ENCODE data around the gene VMO1.
A peak's percentile ranks its signal among the peaks of the same experiment; 100 is the strongest.

The VMO1 gene

GRCh38 chr17:4800462-4801196 lies 14.5 kb upstream of the VMO1 start:
- DNase-seq (ENCODE audit: extremely low read depth in 1 of 2, low read depth in 1 of 2): no peak

GRCh38 chr17:4796552-4796920 lies 10.4 kb upstream of the VMO1 start:
- DNase-seq (ENCODE audit: extremely low read depth in 1 of 2, low read depth in 1 of 2): no peak

- DNase-seq (ENCODE audit: extremely low read depth in 1 of 2, low read depth in 1 of 2): no peak
These were observed 9.0 kb upstream of the VMO1 start for GRCh38 chr17:4795168-4795567.

GRCh38 chr17:4790705-4791088 lies 4.5 kb upstream of the VMO1 start:
- no peak for DNase-seq (ENCODE audit: extremely low read depth in 1 of 2, low read depth in 1 of 2)

GRCh38 chr17:4789951-4790704 lies 4.0 kb upstream of the VMO1 start:
- DNase-seq (ENCODE audit: extremely low read depth in 1 of 2, low read depth in 1 of 2): peak; percentile 47 to 69

GRCh38 chr17:4789701-4789950 lies 3.5 kb upstream of the VMO1 start:
- no peak for DNase-seq (ENCODE audit: extremely low read depth in 1 of 2, low read depth in 1 of 2)

- DNase-seq (ENCODE audit: extremely low read depth in 1 of 2, low read depth in 1 of 2): no peak
These were observed 2.9 kb upstream of the VMO1 start, which contains the start of gene GLTPD2 for GRCh38 chr17:4788807-4789700. Gene GLTPD2, plus strand, starts transcription at chr17:4788964. Its CDS starts 48 bp downstream, at chr17:4789012.

GRCh38 chr17:4788159-4788806 lies 2.1 kb upstream of the VMO1 start:
- no peak for DNase-seq (ENCODE audit: extremely low read depth in 1 of 2, low read depth in 1 of 2)

- DNase-seq (ENCODE audit: extremely low read depth in 1 of 2, low read depth in 1 of 2): no peak
These were observed 352 bp upstream of the VMO1 start for GRCh38 chr17:4786516-4786915.

GRCh38 chr17:4785311-4786105 lies 656 bp downstream of the VMO1 start:
- DNase-seq (ENCODE audit: extremely low read depth in 1 of 2, low read depth in 1 of 2): no peak

- DNase-seq (ENCODE audit: extremely low read depth in 1 of 2, low read depth in 1 of 2): no peak
These were observed 3.5 kb downstream of the VMO1 start for GRCh38 chr17:4782652-4783051.

- no peak for DNase-seq (ENCODE audit: extremely low read depth in 1 of 2, low read depth in 1 of 2)
These were observed 5.7 kb downstream of the VMO1 start for GRCh38 chr17:4780325-4780955.

GRCh38 chr17:4777969-4778760 lies 8.0 kb downstream of the VMO1 start:
- no peak for DNase-seq (ENCODE audit: extremely low read depth in 1 of 2, low read depth in 1 of 2)

- DNase-seq (ENCODE audit: extremely low read depth in 1 of 2, low read depth in 1 of 2): no peak
These were observed 13.9 kb downstream of the VMO1 start for GRCh38 chr17:4772235-4772613.

- no peak for DNase-seq (ENCODE audit: extremely low read depth in 1 of 2, low read depth in 1 of 2)
These were observed 14.5 kb downstream of the VMO1 start, which contains the start of gene TM4SF5 for GRCh38 chr17:4771519-4772234. Gene TM4SF5, plus strand, starts transcription at chr17:4771886. Its CDS starts 37 bp downstream, at chr17:4771923.

- DNase-seq (ENCODE audit: extremely low read depth in 1 of 2, low read depth in 1 of 2): no peak
These were observed 16.5 kb downstream of the VMO1 start for GRCh38 chr17:4769628-4770027.

GRCh38 chr17:4768298-4768697 lies 17.9 kb downstream of the VMO1 start:
- DNase-seq (ENCODE audit: extremely low read depth in 1 of 2, low read depth in 1 of 2): no peak

- DNase-seq (ENCODE audit: extremely low read depth in 1 of 2, low read depth in 1 of 2): no peak
These were observed 19.4 kb downstream of the VMO1 start for GRCh38 chr17:4766723-4767122.
